Fibroblast of skin of left quadriceps (primary cell): ENCODE measurements around the gene ADAMTS18.
"Not testable (repeated sequence)": the region's sequence is repeated elsewhere in the genome, so short reads cannot be mapped to it uniquely, and the experiment has no call there.

Experiments
- DNase-seq, 2 experiments: peaks; one replicate each; pipeline ENCODE4 v3.0.0-alpha.2; 2013; ENCODE audit warnings: low read depth in 2 of 2

ADAMTS18 gene, protein sequence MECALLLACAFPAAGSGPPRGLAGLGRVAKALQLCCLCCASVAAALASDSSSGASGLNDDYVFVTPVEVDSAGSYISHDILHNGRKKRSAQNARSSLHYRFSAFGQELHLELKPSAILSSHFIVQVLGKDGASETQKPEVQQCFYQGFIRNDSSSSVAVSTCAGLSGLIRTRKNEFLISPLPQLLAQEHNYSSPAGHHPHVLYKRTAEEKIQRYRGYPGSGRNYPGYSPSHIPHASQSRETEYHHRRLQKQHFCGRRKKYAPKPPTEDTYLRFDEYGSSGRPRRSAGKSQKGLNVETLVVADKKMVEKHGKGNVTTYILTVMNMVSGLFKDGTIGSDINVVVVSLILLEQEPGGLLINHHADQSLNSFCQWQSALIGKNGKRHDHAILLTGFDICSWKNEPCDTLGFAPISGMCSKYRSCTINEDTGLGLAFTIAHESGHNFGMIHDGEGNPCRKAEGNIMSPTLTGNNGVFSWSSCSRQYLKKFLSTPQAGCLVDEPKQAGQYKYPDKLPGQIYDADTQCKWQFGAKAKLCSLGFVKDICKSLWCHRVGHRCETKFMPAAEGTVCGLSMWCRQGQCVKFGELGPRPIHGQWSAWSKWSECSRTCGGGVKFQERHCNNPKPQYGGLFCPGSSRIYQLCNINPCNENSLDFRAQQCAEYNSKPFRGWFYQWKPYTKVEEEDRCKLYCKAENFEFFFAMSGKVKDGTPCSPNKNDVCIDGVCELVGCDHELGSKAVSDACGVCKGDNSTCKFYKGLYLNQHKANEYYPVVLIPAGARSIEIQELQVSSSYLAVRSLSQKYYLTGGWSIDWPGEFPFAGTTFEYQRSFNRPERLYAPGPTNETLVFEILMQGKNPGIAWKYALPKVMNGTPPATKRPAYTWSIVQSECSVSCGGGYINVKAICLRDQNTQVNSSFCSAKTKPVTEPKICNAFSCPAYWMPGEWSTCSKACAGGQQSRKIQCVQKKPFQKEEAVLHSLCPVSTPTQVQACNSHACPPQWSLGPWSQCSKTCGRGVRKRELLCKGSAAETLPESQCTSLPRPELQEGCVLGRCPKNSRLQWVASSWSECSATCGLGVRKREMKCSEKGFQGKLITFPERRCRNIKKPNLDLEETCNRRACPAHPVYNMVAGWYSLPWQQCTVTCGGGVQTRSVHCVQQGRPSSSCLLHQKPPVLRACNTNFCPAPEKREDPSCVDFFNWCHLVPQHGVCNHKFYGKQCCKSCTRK (N-terminal part only)

DNA sequence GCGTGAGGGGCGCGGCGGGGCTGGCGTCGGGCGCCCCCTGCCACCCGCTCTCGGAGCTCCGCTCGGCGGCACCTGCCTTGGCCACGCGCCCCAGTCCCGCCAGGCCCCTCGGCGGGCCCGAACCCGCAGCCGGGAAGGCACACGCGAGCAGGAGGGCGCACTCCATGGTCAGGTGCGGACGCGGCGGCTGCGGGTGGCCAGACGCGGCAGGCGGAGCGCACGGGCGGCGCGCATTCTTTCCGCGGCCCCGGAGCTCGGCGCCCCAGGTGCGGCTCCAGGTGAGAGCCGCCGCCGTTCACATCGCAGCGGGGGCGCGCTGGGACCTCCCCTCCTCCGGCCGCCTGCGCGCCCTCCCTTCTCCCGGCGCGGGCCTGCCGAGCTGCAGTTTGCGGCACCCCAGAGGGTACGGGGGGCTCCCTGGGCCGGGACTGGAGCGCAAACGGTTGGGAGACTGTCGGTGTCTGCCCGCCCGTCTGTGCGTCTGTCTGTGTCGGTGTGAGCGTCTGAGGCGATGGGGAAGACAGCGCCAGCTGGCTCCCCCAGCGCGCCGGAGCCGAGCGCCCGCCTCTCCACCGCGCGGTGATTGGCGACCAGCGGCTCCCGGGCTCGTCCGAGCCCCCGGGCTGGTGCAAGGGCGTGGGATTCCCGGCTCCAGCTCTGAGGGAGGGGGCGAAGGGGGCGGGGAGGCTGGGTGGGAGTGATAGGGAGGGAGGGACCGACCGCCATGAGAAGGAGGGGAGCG is at the start of gene ADAMTS18:
TSS of gene ADAMTS18 (minus strand) at position 505 of the 742 bp plus-strand sequence. CDS start at position 166, 339 bp downstream.
- no peak for DNase-seq

DNA sequence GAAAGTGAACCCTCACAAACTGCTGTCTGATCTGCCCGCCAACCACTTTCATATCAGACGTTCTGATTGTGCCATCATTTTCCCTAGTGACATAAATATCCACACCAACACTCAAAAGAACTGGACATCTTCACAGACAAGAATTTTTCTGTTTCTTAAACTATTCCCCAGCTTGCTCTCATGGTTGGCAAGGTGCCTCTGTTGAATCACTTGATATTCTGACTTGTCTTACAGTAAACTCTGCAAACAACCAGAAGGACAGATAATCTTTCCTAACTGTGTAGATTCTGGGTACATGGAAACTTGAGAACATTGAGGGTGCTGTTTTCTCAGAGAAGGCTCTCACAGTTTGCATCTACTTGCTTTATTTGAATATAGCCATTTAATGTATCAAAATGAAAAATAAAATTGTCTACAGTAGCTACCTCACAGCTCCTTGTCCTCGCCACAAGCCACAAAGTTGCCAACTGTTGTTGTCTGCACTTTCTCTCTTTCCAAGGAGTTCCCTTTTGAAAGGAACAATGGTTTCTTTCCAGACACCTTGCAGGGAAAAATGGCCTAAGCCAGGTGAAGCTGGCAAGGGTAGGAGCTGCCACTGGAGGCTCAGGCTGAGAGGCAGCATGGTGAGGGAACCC is 46.0 kb upstream of the ADAMTS18 start:
- DNase-seq, result no peak

DNA sequence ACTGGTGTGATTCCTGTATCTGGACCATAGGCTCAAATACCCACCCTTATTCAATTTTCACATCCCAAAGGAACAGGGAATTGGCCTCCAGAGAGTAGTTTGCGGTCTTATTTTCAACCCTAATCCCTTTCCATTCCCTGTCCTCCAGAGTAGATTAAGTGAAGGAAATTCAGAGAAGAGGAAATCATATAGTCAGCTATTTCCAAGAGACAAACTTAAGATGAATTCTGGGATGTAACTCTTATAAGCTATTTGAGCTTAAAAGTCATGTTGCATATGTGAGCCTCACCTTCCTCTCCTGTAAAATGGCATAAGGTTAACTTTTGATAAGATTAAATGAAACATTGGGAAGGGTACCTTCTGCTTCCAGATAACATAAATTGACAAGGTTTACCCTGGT is 37.4 kb upstream of the ADAMTS18 start:
- DNase-seq, result no peak

DNA sequence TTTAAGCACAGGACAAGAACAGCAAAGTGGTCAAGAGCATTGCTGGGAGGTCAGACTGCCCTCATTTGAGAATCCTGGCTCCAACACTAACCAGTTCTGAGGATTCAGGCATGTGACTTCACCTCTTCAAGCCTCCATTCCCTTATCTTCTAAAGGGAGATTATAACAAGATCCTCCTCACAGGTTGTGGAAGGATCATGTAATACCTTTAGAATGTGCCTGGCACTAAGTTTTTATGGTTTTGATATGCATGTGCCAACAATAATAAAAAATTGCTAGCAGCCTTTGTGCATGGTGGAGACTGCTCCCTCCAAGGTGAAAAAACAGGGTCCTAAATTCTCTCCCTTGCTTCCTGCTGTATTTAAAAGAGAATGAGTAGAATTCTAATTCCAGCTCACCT is 36.0 kb upstream of the ADAMTS18 start:
- DNase-seq, result no peak

DNA sequence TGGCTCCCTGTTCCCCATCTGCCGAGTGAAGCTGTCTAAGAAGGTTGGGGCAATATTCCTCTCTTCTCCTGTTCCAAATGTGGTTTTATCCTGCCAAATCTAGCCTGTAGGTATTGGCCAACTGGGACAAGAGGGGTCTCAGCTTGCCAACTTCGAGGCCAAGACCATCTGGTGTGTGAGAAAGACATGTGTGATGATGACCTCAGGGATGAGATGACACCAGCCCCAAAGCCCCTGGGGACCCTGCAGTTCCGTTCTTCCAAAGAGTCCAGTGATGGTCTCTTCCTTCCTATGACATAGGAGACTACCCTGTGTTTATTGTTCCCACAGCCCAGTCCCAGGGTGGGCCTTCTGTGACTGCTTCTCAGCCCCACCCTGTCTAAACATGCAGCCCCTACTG is 34.8 kb upstream of the ADAMTS18 start:
- DNase-seq, result no peak

DNA sequence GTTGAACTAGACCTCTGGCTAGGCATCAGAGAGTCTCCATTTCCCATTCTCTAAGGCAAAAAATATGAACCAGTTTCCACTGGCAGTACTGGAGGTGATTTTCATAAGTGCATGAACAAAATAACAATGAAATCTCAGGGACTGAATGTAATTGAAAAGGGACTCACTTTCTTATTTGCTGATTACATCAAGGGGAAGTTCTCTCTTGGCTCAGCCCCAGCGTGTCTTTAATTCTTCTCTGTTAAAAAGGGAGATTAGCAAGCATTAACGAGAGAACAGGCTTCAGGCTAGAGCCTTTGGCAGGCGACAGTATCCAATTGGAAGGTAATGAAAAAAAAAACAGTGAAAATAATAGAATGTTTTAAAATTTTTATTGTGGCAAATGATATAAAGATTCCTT is 34.0 kb upstream of the ADAMTS18 start:
- no peak for DNase-seq

DNA sequence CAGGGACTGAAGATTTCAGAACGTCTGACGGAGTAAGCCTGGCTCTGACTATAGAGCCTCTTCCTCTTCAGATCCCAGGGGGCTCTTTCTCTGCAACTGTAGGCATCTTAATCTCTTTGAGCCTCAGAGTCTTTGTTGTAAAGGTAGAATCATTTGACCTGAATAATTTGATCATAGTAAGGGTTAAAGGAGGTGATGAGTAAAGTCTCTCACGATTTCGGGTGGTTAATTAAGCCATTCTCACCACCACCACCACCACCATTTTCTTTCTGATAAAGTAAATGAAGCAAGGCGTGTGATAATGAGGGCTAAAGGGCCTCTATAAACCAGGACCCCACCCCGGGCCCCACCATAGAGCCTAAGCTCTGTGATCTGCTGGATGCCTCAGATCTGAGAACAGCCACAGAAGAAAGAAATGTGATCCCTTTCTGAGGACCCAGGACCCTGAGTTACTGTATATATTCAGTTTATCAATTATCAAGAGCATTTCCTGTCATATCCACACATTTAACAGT is 33.0 kb upstream of the ADAMTS18 start:
- no peak for DNase-seq

DNA sequence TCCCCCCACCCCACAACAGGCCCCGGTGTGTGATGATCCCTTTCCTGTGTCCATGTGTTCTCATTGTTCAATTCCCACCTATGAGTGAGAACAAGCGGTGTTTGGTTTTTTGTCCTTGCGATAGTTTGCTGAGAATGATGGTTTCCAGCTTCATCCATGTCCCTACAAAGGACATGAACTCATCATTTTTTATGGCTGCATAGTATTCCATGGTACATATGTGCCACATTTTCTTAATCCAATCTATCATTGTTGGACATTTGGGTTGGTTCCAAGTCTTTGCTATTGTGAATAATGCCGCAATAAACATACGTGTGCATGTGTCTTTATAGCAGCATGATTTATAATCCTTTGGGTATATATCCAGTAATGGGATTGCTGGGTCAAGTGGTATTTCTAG is 28.8 kb upstream of the ADAMTS18 start:
- not testable (repeated sequence) for DNase-seq

DNA sequence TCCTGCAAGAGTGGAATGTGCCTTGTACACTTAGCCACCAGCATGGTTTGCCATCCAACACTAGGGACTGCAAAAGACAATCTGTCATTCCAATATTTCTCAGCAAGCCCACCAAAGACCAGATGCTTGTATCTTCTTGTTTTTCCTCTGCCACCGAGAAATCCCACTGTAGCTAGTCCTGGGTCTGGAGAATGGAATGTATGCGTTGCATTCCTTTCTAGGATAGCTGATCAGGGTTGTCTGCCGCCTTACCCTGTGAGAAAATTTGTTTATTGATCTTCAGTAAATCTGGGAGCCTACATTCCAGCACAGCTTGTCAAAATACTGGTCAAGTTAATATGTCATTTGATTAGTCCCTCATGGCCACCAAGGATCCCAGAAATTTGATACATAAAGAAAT is 28.1 kb upstream of the ADAMTS18 start:
- no peak for DNase-seq

DNA sequence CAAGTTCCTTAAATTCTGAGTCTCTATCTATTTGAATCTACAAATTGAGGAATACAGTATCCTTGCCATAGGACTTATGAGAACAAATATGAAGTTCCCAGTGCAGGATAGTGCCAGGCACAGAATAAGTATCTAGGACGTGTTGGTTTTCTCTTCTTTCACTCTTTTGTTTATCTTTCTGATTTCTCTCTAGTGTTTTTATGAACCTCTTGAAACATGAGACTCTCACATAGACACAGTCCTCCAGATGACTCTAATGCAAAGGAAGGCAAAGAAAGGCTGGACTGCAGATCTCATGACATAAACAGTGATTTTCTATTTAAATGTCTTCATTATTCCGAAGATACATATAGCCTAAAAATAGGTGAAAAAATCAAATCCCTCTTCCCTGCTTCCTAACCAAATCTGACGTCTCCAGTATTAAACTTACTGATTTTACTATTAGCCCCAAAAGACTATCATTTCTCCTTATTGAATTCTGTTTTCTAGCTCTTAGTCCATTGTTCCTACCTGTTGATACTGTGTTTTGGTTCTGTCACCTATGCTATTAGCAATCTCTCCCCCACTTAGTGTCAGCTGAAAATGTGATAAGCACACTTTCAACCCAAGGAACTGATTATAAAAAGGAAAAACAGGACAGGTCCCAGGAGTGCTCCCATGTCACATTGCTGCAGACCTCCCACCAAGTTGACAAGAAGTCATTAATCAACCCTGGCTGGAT is 24.9 kb upstream of the ADAMTS18 start:
- no peak for DNase-seq

DNA sequence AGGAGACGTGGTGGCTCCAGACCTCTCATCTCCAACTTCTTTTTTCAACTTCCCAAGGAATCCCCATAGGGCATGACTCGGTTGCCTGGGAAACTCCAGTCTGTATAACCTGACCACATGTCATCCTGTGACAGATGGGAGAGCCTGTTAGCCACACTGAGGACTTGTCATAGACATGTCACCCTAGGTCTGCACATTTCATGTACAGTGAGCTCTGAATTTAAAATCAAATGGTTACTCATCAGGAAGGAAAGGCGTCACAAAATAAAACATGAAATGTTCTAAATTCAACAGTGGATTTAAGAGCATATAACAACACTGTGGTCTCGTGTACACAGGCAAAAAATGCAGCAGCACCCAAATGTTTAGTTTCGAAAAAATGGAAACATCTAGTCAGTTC is 22.2 kb upstream of the ADAMTS18 start:
- DNase-seq, result no peak

DNA sequence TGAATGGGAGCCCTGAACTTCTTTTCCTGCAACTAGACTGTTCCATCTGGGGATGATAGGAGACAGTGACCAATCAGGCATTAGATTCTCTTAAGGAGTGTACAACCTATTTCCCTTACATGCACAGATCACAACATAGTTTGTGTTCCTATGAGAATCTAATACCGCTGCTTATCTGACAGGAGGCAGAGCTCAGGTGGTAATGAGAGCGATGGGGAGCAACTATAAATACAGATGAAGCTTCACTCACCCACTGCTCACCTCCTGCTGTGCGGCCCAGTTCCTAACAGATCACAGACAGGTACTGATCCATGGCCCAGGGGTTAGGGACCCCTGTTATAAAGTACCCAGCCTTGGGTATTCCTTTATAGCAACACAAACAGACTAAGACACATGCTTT is 17.4 kb upstream of the ADAMTS18 start:
- DNase-seq, result no peak

DNA sequence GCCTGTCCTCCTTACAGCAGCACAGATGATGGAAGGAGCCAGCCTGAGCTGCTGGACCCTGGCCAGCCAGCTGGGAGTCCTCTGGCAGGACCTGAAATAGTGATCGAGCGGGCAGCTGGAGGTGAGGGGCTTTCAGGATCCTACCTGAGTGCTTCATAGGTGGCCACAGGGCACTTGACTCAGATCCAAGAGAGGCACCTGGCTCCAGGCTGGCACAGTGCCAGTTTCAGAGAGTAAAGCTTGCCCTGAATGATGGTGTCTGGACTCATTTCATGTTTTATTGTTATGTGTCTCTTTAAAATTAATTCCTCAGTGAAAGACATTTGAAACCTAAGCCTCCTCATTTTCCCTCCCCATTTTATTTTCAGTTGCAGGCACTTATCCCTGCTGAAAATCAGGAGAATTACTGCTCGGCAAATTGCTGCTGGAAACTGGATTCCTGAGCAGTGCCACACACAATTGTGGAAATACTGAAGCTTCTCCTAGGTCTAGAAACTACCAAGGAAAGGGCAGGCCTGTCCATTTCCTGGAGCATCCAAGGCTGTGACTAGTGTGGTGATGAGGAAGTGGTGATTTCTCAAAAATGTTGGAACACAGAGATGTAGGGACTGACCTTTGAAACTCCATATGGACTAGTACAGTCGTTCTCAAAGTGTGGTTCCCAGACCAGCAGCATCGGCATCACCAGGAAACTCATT is 16.1 kb upstream of the ADAMTS18 start:
- DNase-seq, result no peak

DNA sequence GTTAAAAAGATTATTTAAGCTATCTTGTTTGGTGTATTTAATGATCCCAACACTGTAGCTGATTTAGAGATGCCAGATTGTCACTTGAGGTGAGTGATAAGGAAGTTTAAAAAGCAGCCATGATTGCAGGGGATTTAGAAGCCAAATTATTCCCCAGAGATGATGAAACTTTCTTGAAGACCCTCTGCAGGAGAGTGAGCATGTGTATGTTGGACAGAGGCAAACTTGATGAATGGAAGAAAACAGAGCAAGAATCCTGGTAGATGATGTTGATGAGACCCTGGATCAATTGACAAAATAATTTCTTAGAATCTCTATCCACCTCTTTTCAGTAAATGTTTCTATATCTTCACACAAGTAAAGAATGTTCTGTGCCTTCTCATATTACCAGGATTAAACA is 14.4 kb upstream of the ADAMTS18 start:
- no peak for DNase-seq

DNA sequence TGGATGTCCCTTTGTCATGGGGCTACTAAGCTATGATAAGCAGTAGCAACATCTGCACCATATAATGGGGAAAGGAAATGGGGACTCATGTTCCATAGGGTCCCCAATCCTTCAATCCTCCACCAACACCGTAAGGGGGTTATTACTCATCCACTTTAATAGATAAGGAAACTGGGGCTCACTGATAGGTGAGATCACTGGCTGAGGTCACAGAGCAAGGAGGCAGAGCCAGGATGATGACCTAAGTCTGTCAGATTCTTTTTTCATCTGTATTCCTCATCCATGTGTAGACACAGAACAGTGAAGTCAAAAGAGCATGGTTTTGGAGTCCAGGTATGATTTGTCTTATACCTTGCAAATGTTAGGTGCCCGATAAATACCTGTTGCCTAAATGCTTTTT is 10.5 kb upstream of the ADAMTS18 start:
- DNase-seq, result no peak

DNA sequence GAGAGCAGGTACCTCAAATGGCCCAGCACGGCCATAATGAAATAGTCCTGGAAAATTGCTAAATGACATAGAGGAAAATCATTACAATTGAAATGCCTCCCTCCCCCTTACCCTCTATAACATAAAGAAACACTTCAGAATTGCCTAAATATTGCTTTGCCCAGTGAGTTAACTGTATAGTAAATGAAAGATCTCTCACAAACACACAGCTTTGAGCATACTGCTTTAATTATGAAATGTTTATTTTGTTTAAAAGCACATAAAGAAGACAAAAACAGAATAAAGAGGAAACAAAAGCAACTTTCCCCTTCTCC is 9.3 kb upstream of the ADAMTS18 start:
- DNase-seq, result no peak

DNA sequence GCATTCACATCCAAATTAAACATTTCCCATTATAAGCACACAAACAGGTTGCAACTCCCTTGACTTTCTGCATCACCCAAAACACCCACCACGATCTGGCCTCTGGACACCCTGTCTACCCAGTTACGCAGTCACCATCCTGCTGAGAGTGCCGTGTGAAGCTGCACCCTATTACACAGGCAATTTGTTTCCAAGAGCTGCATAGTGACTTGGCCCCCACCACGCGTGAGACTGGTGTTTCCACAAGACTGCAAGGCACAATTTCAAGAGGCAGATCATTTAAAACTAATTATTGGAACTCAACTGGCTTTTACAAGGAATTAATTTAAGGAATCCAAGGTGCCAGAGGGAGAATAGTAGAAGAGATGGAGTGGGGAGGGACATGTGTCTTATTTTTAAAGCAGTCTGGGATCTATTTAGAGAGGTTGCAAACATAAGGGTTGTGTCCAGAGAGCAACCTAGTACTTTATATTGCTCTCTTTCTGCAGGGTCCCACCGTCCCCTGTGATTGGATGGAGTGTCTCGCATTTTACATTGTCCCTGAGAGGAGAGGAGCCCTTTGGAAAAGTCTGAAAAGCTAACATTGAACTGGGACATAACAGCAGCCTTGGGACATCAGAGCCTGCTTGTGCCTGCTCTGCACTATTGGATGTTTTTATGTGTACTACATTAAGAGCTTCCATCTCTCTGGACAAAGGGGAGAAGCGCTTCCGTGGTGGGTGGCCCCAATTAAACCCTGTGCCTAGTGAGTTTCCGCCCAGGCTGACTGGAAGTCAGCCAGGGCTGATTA is 8.7 kb upstream of the ADAMTS18 start:
- no peak for DNase-seq

DNA sequence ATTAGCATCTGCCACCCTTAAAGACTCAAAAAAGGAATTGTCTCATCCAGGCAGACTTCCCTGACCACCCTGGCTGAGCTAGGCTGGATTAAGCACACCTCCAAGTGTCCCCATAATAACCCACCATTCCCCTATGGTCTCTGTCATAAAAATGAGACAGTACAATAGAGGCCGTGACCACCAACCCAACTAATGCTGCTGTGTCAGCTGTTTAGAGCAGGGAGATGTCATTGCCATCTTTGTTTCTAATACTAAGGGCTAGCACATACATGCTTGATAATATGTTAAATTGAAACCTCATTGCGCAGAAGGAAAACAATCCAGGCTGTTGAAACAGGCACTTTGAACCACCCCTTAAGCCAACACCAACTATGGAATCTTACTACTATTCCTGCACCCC is 7.2 kb upstream of the ADAMTS18 start:
- DNase-seq, result no peak

DNA sequence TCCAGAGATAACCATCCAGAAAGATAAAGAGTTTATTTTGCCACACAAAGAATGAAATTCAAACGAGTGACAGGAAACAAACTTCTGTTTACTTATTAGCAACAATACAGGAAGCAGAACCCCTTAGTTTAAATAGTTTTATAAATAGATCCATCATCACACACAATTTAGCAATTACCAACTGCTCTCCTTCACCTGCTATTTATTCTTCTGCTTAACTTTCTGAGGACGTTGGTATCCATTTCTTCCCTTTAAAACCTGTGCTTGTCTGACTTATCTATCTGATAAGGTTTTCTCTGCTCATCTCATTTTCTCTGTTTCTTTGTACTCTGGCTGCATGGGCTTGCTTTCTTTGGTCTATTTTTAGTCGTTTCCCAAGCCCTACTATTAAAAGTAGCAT is 4.3 kb upstream of the ADAMTS18 start:
- DNase-seq, result no peak
